PFSK-1 (cell line): Measurements from ENCODE around the gene ZSWIM6.

Experiments
- POLR2AphosphoS5 ChIP-seq: IDR thresholded peaks from 2 replicates; pipeline ENCODE4 v1.6.1; 2012; ENCODE audit warnings: low read depth, mild to moderate bottlenecking, control low read depth, low read length, moderate library complexity
- TAF1 ChIP-seq: IDR thresholded peaks from 2 replicates; pipeline ENCODE4 v1.6.1; 2012; ENCODE audit warnings: low read length, control low read depth, borderline replicate concordance; ENCODE audit not compliant: insufficient read depth
- TF ChIP-seq, protein P1 (sequence below), 2 experiments: IDR thresholded peaks; 2 replicates each; pipeline versions ENCODE4 v1.6.1 to v1.8.0; 2011 to 2012; ENCODE audit warnings: low read depth in 2 of 2, low read length in 2 of 2, control low read depth in 1 of 2, inconsistent platforms in 1 of 2, mild to moderate bottlenecking in 1 of 2, moderate library complexity in 1 of 2; ENCODE audit not compliant: insufficient read depth in 1 of 2

DNA sequence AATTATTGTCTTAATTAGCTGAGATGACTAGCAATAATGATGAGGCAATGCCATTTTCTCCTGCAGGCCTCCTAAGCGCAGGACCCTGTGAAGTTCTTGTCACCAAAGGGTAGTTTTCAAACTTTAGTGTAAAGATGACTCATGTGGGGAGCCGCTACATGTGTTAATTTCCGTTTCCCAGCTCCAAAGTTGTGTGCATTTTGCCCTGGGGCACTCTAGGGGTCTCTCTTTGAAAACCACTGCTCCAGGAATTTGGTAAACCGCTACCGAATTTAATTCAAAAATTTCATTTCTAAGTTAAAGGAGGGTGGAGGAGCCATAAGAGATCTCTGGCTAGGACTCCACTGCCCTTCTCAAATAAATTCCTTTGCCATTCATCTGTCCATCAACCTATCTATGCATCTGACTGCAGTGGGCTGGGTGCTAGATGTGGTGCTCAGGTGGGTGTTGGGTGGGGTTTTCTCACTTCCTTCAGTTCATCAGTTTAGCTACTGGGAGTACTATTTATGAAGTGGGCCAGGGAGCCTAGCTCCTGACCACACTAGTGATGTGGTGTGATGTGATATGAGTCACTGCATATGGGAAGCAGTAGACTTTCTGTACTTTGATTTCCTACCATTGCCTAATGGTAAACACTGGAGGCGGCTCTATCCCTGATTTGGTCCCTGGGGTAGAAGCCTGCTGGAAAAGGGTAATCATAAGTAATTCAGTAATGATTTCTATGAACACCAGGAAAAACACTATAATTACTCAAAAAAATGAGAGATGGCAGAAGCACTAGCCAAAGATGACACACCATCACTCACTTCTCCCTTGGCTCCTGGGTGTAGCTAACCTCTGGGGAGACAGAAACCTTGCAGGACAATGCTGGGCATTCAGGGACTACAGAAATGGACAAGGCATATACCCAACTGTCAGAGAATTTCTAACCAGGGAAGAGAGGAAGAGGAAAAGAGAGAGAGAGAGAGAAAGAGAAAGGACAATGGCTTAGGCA, 4.0 kb upstream of the ZSWIM6 start:
- no peak for TF ChIP-seq POLR2AphosphoS5
- TF ChIP-seq, protein P1, sequence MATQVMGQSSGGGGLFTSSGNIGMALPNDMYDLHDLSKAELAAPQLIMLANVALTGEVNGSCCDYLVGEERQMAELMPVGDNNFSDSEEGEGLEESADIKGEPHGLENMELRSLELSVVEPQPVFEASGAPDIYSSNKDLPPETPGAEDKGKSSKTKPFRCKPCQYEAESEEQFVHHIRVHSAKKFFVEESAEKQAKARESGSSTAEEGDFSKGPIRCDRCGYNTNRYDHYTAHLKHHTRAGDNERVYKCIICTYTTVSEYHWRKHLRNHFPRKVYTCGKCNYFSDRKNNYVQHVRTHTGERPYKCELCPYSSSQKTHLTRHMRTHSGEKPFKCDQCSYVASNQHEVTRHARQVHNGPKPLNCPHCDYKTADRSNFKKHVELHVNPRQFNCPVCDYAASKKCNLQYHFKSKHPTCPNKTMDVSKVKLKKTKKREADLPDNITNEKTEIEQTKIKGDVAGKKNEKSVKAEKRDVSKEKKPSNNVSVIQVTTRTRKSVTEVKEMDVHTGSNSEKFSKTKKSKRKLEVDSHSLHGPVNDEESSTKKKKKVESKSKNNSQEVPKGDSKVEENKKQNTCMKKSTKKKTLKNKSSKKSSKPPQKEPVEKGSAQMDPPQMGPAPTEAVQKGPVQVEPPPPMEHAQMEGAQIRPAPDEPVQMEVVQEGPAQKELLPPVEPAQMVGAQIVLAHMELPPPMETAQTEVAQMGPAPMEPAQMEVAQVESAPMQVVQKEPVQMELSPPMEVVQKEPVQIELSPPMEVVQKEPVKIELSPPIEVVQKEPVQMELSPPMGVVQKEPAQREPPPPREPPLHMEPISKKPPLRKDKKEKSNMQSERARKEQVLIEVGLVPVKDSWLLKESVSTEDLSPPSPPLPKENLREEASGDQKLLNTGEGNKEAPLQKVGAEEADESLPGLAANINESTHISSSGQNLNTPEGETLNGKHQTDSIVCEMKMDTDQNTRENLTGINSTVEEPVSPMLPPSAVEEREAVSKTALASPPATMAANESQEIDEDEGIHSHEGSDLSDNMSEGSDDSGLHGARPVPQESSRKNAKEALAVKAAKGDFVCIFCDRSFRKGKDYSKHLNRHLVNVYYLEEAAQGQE (IDR thresholded peaks at IDR 0.05; ENCODE audit: insufficient read depth in 1 of 2, low read depth in 2 of 2, low read length in 2 of 2): 0 out of 4 replicates have a peak, but pooled peaks of 1 of the 2 experiments have one; percentile 40
- TF ChIP-seq TAF1: no peak
